Kidney tubule cell (primary cell): ENCODE measurements around the gene SNX32.

ENCODE experiments used
- DNase-seq: peaks from one replicate; pipeline ENCODE4 v3.0.0-alpha.2; 2018; ENCODE audit warnings: low spot score

SNX32 gene

DNA sequence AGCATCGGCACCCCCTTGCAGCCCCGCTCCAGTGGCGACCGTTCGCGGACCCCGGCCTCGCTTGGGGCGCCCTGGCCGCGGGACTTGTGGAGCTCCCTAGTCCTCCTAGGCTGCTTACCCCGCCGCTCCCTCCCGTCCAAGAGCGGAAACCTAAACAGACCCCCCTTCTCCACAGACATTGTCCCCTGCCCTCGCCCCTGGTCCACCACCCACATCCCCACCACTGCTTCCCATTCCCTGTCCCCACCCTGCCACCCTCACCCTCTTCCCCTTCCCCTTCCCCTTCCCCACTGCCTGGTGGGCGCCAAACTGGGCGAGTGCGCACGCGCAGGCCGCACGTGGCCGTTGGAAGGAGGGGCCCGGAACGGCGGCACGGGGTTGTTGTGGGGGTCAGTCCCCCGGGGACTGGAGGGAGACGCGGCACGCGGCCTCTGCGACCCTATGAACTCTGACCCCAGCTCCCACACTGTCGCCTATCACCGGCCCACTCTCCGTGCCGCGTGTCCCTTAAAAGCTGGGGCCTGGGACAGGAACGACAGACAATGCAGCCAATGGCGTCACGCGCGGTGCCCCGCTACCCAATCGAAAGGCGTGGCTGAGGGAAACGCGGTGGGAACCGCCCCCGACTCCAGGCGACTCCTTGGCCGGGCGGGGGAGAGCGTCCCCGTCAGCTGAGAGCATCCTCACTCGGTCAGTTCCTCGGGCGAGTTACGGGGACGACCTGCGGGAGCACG is at the start of gene SNX32:
SNX32 (plus strand) TSS at position 667 of the 734 bp plus-strand sequence. CDS start 103 bp downstream, outside the sequence.
- peak; percentile 87 for DNase-seq

DNA sequence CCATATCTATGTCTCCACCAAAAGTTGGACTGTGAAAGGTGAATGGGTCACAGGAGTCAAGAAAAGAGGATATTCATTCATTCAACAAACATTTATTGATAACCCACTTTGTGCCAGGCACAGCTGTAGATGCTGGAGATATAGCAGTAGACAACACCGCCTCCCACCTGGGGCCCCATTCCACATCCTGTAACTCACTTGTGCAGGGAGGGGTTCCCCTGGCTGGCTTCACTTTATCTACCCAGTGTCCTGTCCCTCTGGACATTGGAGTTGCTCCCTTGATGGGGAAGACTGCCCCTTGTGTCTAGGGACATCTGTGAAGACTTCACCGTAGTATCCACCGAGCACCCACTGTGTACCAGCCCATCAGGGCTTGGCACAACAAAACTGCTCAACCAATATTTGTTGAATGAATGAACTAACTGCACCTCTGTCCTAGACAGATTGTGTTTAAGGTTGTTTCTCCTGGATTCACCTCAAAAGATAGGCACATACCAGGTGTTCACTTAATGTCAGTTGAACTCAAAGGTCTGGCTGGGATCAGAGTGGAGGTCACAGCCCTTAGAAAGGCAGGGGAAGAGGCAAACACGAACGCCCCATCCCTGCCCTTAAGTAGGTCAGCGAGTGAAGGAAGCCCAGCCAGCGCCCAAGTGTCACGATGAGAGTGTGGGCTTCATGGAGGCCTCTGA is 48.3 kb upstream of the SNX32 start:
- no peak for DNase-seq

DNA sequence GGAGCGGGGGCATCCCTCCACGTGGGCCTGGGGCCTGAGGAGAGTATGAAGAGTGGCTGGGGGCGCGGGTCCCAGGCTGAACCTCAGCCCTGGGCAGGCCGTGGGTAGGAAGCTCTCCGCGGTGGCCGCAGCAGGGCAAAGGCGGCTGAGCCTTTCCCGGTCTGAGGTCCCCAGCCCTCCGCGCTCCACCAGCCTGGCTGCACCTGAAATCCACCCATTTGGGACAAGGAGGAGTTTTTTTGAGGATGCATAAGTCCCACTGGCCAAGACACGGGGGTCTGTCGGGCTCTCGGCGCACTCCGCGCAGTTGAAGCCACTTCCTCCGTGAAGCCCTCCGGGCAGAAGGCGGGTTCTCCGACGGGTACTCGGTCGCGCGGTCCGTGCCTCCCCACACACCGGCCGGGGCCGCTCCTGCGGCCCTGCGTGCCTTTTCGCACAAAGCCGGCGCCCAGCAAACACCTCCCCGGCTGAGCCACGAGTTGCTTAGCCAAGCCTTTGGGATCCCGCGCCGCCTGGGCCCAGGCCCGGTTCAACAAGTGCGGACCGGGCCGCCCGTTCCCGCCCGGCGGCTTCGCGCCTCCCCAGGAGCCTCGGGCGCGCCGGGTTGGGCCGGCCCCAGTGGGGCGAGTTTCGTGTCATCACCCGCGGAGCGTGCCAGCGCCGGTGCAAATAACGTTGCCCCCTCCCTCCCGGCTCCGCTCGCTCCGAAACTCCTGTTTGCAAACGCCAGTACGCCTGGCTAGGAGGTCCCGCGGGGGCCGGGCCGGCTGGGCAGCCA is 47.6 kb upstream of the SNX32 start:
- no peak for DNase-seq

DNA sequence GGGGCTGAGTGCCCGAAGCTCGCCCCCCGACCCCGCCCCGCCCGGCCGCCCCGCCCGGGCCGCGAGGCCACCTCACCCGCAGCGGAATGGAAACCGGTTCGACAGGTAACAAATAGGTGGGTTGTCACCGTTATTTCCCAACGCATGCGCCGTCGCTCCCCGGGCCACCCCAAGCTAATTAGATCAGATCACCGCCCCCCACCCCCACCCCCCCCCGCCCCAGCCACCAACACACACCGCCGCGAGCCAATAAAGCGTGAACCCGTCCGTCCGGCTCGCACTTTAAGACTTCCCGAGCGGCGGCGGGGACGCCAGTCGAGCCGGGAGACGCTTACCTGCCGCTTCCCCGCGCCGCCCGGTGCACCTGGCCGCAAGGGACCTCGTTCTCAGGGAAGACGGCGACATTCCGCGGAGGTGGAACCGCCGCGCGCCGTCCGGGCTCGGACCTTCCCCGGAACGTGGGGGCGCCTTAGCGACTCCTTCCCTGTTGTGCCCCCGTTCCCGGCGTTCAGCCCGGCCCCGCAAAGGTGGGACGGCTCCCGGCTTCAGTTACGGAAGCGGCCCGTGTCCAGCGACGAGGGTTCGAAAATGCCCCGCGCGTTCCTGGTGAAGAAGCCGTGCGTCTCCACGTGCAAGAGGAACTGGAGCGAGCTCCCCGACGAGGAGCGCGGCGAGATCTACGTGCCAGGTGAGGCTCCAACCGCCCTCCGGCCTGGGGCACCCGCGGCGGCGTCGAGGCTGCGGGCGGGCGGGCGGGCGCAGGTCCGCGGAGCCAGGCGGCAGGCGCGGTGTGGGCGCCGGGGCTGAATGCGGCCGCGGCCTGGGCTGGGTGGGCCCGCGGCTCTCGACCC is 46.8 kb upstream of the SNX32 start, which contains the start of gene OVOL1:
OVOL1 (plus strand) TSS at position 278 of the 851 bp plus-strand sequence; CDS start at position 589, 311 bp downstream.
- DNase-seq: peak; percentile 75

DNA sequence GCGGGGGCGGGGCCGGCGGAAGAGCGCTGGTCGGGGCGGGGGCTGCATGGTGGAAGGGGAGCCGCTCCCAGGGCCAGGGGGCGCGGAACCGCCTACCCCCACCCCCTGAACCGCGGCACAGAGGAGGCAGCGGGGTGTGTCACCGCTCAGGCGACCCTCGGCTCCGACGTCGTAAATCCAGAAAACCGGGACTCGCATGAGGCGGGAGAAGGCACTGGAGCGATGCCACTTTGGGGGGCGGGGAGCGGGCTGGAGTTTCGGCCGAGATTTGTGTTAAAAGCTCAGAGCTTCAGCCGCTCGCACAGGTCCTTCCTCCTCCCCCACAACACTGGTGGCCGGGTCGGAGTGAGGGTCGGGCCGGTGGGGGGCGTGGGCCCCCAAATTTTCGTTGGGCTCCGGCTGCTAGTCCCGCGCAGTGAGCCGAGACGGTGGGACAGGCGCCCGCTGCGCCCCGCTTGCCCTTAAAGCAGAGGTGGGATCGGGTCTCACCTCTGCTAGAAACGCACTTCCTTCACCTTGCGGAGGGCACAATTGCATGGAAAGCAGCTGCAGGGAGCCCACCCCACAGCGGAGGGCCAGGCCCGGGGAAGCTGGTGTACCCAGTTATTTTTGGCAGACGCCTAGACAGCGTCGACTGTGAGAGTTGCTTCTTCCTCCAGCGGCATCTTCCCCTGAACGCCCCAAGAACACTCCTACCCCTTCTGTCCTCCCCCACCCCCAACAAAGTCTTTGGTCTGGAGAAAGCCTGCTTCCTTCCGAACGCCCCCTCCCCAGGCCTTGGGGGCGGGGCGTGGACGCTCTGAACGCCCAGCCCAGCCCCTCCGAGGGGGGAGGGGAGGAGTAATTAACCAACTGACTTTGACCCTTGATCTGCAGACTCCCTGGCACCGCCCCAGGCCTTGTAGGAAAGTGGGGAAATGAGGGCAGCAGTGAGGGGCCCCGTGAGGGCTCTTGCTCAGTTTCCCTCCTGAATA is 45.8 kb upstream of the SNX32 start:
- DNase-seq: no peak

DNA sequence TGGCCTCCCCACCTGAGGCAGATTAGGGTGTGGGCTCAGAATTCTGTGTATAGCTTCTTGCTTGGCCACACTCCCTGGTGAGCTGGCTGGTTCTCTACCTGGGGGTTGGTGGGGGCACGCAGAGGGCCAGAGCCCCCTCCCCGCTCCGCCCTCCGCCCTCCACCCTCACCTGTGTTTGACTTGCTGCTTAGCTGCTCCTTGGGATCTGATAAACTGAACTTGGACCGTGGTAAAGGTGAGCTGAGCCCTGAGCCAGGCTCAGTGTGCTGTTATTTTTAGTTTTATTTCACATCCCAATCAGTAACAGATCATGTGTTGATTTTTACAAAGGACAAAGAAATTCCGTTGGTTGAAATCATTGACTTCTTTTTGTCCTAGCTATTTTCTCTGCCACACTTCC is 44.9 kb upstream of the SNX32 start:
- no peak for DNase-seq

DNA sequence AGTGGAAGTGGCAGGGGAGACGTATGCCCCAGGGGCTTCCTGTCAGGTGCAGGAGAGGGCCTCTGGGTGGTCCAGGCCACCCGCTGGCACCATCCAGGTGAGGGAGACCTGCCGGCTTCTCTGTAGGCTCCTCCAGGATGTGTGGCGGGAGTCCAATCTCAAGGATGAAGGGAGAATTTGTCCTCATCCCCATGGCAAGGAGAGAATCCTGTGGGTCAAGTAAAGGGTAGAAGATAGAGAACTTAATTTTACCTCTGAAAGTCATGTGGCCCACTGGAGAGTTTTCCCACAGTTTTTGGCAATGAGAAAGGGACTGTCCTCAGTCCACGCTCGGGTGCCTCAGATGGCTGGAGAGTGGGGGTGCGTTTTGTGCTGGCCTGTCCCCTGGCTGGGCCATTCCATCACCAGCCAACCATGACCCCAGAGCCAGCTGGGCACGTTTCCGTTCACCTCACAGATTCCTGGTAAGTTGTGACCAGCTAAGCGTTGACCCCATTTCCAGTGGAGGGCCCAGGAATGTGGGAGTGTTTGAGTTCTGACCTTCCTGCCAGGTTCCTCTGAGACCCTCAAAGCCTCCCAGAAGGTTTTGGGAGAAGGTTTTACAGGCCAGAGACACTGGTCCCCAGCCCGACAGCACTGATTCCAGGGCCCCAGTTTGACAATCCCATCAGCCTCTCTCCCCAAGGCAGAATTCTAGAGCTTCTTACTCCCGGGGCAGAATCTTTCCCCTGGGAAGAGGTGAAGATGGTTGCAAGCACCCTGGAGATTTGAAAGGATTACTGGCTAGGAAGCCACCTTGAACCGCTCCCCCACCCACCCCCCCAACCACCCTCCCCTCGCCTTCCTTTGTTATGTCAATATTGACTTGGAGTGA is 44.3 kb upstream of the SNX32 start:
- no peak for DNase-seq

DNA sequence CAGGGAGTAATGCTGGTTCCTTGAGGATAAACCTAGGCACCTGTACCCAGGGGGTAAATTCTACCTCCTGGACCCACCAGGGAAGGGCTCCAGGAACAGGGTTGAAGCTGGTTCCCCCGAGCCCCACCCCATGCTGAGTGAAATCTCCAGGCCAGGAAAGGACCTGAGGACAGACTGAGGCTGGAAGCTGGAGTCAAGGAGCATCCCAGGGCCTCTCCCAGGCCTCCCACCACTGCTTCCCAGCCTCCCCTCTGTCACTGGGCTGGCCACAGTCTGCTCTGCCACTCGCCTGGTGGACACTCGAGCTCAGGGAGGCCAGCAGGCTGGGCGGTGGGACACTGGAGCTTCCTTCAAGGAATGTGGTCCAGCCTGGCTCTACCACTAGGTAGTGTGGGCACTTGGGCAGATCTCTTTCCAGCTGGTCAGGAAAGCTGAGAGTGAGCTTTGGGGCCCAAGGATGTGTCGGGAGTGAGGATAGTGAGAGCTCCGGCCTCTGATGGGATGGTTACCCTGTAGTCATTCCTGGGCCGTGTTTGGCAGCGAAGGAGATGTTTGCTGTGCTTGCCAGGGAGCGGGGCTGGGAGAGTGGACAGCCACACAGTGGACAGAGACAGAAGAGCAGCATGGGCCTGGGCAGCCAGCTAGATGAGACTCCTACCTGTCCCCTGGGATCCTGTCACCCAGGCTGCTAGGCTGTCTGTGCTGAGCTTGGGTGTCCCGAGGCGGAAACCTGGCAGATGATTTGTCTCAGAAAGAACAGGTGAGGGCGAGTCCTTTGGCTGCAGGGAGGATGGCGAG is 43.5 kb upstream of the SNX32 start:
- no peak for DNase-seq

DNA sequence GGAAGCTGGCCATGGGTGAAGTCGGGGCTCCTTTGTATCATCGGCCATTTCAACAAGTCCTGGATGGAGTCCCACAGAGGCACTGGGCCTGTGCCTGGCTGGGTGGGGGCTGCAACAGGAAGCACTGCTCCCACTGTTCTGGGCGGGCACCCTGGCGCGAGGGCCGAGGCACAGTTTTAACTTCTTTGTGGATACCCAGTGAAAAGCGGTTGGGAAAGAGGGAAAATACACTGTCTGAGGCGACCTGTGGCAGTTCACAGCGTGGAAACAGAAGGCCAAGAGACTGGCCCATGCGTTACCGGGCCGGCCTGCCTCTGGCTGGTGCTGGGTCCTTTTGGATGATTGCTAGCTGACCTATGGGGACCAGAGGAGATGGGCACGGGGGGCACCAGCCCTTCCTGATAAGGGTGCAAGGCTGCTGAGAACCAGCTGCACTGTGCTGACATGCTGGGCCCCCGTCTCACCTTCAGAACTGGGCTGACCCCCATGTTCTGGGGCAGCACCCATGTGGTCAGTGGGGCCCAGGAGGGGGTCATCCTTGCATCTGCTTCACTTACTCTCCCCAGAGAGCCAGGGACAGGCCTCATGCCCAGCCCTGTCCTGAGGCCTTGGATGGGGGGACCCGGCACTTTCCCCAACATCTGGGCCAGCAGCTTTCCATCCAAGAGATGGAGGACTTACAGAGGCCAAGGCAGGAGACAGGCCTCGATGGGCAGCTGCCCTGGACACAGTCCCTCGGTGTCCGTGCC is 42.7 kb upstream of the SNX32 start:
- DNase-seq: no peak

DNA sequence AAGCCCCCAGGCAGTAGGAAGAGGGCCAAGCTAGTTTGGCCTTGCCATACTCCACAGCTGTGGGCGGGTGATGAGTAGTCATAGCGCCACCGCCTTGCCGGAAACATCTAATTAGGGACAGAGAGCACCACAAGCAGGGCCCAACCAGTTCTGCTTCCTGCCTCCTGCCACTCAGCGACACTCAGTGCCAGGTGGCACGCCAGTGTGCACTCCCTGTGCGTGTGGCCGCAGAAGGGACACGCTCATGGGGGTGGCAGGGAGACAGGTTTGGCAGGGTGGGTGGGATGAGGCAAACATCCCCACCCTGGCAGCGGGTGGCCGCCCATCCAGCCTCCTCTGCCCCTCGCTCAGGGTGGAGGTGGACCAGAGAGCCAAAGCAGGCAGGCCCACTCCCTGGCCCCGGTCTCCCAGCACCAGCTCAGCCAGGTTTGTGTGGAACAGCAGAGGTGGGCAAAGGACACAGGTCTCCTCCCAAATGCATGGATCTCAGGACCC is 42.0 kb upstream of the SNX32 start:
- DNase-seq: peak; percentile 31

DNA sequence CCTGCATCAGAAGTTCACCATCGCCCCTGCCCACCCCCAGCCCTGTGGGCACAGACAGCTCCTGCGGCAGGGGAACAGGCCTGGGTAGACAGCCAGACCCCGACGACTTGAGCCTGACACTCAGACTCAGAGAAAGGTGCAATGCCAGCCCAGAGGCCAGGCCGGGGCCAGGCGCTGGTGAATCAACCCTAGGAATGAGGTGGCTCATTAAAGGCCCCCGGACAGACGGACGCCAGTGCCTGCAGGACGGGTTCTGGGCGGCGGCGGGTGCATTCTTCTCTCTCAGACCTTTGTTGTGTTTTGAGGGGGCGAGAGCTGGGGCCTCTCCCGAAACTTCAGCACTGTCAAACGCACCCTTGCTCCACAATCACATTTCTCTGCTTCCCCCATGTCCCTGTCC is 41.3 kb upstream of the SNX32 start:
- DNase-seq: peak; percentile 48

DNA sequence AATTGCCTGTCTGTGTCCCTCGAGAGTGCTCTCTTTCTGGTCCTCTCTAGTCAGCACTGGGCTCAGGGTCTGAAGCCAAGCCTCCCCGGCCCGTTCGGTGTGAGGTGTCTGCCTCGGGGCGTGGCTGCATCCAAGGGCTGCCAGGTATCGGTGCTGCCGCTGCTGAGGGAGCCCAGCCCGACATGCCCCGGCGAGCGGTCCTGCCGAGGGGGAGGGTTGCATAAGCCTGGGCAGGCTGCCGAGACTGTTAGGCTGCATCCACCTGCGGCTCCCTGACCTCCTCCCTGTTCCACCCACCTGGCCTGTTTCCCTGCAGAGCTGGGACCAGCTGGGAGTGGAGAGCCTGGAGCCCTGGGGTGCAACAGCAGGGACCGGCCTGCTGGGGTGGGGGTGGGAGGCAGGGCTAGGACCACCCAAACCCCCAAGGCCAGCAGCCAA is 40.6 kb upstream of the SNX32 start:
- DNase-seq: peak; percentile 65

DNA sequence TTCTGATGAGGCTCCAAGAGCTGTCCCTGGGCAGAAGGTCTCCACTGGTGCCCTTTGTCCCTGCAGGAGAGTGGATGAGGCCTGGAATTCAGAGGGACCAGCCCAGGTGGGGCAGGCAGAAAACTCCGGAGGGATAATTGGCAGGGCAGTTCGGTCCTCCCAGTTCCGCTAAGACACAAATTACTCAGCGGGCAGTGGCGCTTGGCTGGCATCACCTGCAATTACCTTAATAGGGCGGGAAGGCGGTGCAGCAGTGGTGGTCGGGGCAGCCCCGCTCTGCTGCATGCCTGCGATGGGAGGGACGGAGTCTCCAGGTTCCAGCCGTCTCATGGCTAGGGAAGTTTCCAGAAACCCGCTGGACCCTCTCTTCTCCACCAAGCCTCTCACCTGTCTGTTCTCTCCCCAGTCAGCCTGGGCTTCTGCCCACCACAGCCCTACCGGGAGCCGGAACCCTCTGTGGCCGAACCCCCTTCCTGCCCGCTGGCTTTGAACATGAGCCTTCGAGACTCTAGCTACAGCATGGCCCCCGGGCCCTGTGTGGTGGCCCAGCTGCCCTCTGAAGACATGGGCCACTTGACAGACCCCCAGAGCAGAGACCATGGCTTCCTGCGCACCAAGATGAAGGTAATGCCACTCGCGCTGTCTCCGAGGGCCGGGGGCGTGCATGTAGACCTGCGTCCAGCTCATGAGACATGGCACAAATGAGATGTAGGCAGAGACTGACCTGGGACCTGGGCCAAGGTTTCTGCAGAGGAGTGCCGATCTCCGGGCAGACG is 40.0 kb upstream of the SNX32 start:
- no peak for DNase-seq

DNA sequence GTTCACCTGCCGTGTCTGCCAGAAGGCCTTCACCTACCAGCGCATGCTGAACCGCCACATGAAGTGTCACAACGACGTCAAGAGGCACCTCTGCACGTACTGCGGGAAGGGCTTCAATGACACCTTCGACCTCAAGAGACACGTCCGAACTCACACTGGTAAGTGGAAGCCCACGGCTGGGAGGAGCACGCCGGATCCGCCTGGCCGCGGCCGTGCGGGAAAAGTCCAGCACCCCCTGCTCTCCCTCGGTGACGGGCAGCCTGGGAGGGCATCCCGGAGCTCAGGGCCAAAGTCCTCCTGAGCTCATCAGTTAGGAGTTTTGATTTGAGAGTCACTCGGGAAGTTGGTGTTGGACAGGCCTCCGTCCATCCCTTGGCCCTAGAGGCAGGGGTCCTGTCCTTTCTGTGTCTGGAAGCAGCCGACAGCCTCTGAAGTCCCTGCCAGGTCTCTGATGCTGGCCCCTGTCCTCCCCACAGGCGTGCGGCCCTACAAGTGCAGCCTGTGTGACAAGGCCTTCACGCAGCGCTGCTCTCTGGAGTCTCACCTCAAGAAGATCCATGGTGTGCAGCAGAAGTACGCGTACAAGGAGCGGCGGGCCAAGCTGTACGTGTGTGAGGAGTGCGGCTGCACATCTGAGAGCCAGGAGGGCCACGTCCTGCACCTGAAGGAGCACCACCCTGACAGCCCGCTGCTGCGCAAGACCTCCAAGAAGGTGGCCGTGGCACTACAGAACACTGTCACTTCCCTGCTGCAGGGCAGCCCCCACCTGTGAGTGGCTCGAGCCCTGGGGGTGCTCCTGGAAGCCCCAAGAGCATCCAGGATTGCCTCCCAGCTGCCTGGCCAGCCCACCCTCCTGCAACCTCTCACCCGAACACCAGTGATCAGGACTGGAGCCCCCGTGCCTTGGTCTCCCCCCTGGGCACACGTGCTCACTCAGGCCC is 38.9 kb upstream of the SNX32 start:
- no peak for DNase-seq

DNA sequence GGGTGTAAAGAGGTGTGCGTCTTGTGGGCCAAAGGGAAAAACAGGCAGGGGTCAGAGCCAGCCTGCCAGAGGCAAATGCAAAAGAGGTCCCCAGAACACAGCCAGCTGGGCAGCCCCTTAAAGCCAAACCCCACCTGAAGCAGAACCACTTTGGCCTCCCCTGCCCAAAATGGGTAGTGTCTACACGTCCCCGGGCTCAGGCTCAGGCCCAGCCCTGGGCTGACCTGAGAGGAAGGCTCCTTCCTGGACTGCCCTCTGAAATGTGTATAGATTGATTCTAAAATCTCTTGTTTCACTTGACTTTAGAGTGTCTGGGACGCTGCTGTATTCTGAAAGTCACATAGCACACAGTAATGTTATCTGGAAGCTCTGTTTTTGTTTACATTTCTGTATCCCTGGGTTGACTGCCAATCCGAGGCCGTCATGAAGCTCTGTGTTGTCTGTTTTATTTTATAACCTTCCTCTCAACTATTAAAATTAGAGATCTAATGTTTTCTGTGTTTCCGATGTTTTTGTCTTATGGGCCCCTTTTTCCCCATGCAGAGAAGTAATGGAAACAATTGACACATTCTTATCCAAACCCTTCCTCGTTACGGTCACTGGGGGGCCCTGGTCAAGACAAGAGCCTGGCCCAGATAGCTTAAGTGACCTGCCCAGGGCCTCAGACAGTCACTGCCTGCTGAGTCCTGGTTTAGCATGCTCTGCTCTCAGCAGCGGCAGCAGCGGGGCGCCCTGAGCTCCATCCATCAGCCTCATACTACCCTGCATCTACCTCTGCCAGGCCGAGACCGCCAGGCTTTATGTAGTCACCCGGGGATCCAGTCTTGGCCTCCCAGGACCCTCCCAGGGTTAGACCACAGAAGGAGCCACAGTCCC is 36.8 kb upstream of the SNX32 start:
- DNase-seq: no peak
